ENCODE data around the gene FMNL2.

The FMNL2 gene

GRCh38 chr2:152426801-152427200, 91.8 kb downstream of the FMNL2 start:
- no peak for DNase-seq (ENCODE audit: low read depth)

DNA sequence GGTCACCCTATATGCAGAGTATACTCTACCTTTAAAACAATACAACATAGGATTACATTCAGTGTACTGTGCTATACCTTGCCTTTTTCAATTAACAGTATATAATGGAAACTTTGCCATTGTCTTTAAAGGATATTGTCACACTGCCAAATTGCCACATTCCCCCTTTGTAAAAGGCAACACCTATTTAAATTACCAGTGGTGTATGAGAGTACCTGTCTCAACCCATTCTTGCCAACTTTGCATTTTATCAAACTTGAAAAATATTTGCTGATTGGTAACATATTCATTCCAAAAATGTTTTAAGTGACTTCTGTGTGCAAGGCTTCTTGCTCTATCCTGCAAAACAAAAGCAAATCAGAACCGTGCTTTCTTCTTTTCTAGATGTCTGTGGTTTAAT, 92.9 kb downstream of the FMNL2 start:
- DNase-seq (ENCODE audit: low read depth): no peak

- DNase-seq (ENCODE audit: low read depth): no peak
These were observed 94.0 kb downstream of the FMNL2 start for GRCh38 chr2:152428800-152429582.

GRCh38 chr2:152430876-152431275, 95.9 kb downstream of the FMNL2 start:
- DNase-seq (ENCODE audit: low read depth): no peak

- DNase-seq (ENCODE audit: low read depth): no peak
These were observed 96.6 kb downstream of the FMNL2 start for GRCh38 chr2:152431370-152432098.

- peak; percentile 91 for DNase-seq (ENCODE audit: low read depth)
These were observed 97.3 kb downstream of the FMNL2 start for GRCh38 chr2:152432206-152432653.

DNA sequence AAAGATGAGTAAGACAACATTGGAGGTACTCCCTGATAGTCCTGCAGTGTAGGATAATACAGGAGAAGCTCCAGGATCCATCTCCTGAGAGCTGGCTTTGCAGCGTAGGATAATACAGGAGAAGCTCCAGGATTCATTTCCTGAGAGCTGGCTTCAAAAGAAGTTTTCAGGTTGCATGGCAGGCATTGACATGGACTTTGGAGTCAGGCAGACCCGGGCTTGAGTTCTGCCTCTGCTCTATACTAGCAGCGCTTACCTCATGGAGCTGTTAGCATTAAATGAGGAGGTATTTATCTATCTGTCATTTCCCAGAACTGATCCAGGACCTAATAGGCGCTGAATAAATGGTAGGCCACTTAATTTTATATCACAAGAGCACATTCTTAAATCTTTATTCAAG, 97.8 kb downstream of the FMNL2 start:
- no peak for DNase-seq (ENCODE audit: low read depth)

- no peak for DNase-seq (ENCODE audit: low read depth)
These were observed 98.3 kb downstream of the FMNL2 start for GRCh38 chr2:152433289-152433688.

- DNase-seq (ENCODE audit: low read depth): no peak
These were observed 98.8 kb downstream of the FMNL2 start for GRCh38 chr2:152433791-152434190.

GRCh38 chr2:152434395-152435182, 99.6 kb downstream of the FMNL2 start:
- no peak for DNase-seq (ENCODE audit: low read depth)

GRCh38 chr2:152436148-152436547, 101.2 kb downstream of the FMNL2 start:
- no peak for DNase-seq (ENCODE audit: low read depth)

- no peak for DNase-seq (ENCODE audit: low read depth)
These were observed 102.5 kb downstream of the FMNL2 start for GRCh38 chr2:152437276-152438108.

- DNase-seq (ENCODE audit: low read depth): no peak
These were observed 105.1 kb downstream of the FMNL2 start for GRCh38 chr2:152440049-152440448.

- DNase-seq (ENCODE audit: low read depth): no peak
These were observed 105.5 kb downstream of the FMNL2 start for GRCh38 chr2:152440460-152440859.

DNA sequence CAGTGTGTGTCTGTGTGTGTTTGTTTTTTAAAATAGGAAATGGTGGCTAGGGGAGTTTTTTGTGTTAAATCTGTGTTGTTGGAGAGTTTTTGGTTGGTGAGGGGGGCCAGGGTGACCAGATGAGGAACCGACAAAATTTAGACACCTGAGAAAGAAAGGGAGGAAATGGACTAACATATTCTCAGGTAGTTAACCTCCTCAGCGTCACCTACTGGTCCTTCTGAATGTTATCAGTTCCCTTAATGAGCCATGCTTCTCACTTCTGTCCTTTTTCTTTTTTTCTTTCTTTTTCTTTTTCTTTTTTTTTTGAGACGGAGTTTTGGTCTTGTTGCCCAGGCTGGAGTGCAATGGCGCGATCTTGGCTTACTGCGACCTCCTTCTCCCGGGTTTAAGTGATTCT, 107.0 kb downstream of the FMNL2 start:
- no peak for DNase-seq (ENCODE audit: low read depth)

DNA sequence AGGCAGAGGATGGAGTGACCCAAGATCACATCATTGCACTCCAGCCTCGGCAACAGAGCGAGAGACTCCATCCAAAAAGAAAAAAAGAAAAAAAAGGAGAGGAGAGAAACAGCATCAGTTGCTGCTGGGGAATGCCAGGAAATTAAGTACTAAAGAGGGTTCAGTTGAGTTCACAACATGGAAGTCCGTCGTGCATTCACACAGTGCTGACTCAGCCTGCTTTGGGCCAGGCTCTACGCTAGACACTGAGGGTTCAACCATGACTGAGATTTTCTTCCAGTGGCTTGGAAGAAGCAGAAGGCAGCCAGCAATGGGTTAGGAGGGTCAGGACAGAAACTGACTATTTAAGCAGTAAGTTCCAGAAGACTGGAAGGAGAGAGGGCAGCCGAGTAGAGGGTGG, 108.8 kb downstream of the FMNL2 start:
- no peak for DNase-seq (ENCODE audit: low read depth)

DNA sequence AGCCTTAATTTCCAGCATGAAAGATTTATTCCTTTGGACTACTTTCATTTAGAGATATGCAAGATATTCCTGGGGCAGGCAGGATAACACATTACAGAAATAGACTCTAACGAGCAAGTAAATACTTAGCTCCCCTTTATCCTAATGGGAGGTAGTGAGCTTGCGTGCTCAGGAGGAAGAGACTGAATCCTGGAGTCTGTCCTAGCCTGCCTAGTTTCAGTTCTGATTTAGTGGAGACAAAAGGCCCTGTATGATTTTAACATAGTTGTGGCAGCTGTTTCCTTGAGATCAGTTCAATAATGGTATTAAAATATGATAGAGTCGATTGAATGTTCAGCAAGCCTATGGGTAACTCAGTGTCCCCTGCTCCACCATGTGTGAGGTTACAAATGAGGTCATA, 109.5 kb downstream of the FMNL2 start:
- DNase-seq (ENCODE audit: low read depth): no peak

GRCh38 chr2:152445375-152445774, 110.4 kb downstream of the FMNL2 start:
- DNase-seq (ENCODE audit: low read depth): no peak

- peak; percentile 68 for DNase-seq (ENCODE audit: low read depth)
These were observed 110.8 kb downstream of the FMNL2 start for GRCh38 chr2:152445791-152446201.

DNA sequence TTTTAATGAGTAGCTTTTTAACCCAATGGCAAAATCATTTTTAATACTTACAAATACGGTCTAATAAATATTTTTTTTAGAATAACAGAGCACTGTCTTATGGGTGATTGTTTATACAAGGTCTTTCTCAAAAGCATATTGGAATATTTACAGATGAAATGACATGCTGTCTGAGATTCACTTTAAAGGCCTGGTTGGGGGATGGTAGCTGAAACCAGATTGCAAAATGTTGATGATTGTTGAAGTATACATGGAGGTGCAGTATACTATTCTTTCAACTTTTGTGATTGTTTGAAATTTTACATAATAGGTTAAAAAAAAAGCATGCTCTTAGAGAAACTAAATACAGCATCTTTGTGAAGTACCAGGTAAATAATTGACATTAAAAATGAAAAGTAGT, 111.2 kb downstream of the FMNL2 start:
- no peak for DNase-seq (ENCODE audit: low read depth)

- no peak for DNase-seq (ENCODE audit: low read depth)
These were observed 112.9 kb downstream of the FMNL2 start for GRCh38 chr2:152447897-152448296.

- no peak for DNase-seq (ENCODE audit: low read depth)
These were observed 113.6 kb downstream of the FMNL2 start for GRCh38 chr2:152448606-152449005.
